Myocyte (in vitro differentiated cells): ENCODE measurements around the gene CIAO2A. TPM values are rescaled to one million over a fixed set of nuclear protein-coding genes. Genes with fewer than 3 reads are reported as not detected.
"Not testable (repeated sequence)": the region's sequence is repeated elsewhere in the genome, so short reads cannot be mapped to it uniquely, and the experiment has no call there.

ENCODE experiments used
- DNase-seq: peaks from one replicate; pipeline ENCODE4 v3.0.0-alpha.2; 2012; ENCODE audit warnings: low read depth
- total RNA-seq: library from RNA; depleted of rRNA; stranded (reverse); fragments of >200 nt; gene quantifications from 2 replicates; pipeline ENCODE4 v1.2.3, GENCODE V29; 2014

CIAO2A gene
- total RNA-seq, 1 donor from 2014 or later: 55.7 TPM

GRCh38 chr15:64112073-64112772 lies 18.6 kb upstream of the CIAO2A start:
- DNase-seq: no peak

DNA sequence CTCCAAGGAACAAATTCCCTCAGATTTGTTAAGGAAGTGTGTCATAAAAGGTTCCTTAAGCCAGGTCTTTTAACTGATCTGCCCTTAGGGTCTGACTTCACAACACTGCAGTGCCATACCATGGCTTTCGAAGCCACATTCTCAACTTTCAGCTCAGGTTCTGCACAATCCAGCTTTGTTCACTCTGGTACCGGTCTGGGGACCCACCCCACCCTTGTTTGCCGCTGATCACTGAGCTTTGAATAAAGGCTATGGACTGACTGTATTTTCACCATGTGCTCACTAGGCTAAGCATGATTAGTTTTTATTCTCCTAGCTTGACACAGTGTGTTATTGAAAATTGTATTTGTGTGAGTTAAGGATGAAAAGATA lies 18.0 kb upstream of the CIAO2A start:
- no peak for DNase-seq

DNA sequence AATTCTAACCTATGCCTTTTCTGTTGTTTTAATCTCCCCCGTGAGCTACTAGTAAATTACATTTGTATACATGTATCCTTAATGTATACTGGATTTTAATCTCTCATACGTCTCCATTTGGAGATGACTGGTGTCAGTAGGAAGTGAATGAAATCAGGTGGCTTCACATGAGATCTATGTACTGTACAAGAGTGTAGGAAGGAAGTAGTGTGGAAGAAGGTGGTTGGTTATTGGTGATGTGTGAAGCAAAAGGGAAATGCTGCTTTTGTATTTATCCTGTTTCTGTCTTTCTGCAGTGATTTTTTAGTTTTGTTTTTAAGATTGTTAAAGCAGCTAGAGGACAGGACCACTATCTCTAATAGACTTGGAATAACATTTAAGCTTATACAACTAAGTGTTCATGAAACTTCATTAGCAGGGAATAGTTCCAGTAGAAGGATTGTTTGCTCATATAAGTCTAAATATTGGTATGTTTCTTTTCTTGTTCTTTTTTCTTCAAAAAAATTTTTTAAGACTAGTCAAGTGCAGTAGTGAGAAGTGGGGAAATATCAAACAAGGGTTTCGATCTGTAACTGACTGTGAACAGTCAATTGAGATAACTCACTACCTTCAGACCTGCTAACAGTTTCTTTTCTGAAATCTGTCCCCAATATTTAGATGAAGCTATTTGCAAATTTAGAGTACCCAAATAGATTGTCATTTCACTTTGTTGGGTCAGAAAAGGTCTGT lies 17.5 kb upstream of the CIAO2A start:
- DNase-seq: no peak

GRCh38 chr15:64110108-64110701 lies 16.6 kb upstream of the CIAO2A start:
- not testable (repeated sequence) for DNase-seq

GRCh38 chr15:64107337-64107736 lies 13.7 kb upstream of the CIAO2A start:
- DNase-seq: no peak

DNA sequence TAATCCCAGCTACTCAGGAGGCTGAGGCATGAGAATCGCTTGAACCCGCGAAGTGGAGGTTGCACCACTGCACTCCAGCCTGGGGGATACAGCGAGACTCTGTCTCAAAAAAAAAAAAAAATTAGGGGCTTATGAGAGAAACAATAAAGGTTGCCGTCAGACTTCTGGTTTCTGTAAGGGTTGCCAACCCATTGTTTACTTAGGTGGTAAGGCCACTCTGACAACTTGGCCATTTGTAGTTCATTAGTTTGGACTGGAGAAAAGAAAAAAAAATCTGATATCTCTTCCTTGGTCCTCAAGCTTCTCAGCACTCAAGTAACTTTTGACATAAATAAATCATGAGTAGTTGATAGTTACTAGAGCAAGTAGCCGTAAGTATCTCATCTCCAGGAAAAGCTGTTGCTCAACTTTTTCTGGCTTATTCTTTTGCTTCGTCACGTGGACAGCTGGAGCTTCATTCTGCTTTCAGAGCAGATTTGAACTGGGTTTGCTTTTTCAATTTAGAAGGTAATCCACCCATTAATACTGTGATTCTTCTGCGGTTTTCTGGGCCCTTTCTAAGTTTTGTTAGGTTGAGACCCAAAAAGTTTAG lies 11.6 kb upstream of the CIAO2A start:
- peak; percentile 44 for DNase-seq

- no peak for DNase-seq
Measured at GRCh38 chr15:64102497-64102896, 8.9 kb upstream of the CIAO2A start.

GRCh38 chr15:64100958-64101357 lies 7.3 kb upstream of the CIAO2A start:
- DNase-seq: no peak

DNA sequence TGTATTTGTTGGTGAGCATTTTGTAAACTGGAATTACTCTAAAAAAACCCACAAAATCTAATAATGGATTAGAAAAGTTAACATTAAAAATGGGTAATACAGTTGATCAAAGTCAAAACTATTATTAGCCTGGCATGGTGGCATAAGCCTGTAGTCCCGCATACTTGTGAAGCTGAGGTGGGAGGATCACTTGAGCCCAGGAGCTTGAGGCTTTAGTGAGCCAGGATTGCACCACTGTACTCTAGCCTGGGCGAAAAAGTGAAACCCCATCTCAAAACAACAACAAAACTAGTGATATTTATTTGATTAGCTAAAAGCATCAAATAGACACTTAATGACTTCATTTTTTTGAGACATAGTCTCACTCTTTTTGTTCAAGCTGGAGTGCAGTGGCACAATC lies 5.7 kb upstream of the CIAO2A start:
- DNase-seq: no peak

GRCh38 chr15:64096668-64097384 lies 3.2 kb upstream of the CIAO2A start:
- DNase-seq: no peak

DNA sequence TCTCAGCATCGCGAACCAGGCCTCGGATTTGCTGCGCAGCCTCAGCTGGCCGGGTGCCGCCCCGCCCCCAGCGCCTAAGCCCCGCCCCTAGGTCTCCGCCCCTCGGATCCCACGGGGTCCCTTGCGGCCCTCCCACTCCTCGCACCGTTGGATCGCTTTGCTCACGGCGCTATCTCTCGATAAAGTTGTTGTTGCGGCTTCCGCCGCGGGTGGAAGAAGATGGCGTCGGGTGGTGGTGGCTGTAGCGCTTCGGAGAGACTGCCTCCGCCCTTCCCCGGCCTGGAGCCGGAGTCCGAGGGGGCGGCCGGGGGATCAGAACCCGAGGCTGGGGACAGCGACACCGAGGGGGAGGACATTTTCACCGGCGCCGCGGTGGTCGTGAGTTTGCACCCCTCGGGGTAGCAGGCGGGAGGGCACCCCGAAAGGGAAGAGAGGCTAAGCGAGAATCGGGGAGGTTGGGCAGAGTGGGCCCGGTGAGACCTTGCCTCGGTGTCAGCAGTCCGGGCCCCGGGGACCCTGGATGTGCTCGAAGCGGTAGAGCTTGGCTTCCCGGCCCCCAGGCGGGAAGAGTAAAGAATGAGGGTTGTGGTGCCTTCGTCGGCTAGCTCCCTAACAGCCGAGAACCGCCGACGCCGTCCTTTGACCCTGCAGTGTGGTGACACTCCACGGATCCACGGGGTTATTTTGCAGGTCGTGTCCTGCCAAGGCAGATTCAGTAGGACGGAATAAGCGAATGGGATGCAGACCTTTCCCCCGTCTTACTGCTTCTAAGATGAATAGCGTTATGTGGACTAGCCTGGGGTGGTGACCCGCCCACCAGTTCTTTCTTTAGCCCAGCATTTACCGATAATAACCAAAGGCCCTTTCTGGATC lies 2.4 kb upstream of the CIAO2A start, which contains the start of gene SNX1:
Gene SNX1, plus strand, starts transcription at position 188 of the 873 bp plus-strand sequence. Its CDS starts 32 bp downstream, at position 220.
- peak; percentile 95 for DNase-seq

DNA sequence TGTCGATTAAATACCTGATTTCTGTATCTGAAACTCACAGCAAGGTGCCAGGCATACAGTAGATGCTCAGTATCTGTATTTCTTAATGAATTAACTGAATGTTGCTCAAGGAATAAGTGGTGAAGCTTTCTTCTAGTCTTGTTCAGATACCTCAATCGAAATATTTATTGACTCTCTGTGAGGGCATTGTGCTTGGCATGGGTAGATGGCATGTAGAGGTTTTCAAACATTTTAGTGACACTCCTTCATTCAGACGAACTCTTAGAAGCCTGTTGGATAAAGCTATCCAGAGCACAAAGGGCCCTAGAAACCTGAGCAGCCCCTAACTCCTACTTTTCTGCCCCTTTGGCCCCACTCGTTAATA lies 1.8 kb upstream of the CIAO2A start:
- no peak for DNase-seq

- peak; percentile 71 for DNase-seq
Measured at GRCh38 chr15:64092864-64093626, 593 bp downstream of the CIAO2A start.

DNA sequence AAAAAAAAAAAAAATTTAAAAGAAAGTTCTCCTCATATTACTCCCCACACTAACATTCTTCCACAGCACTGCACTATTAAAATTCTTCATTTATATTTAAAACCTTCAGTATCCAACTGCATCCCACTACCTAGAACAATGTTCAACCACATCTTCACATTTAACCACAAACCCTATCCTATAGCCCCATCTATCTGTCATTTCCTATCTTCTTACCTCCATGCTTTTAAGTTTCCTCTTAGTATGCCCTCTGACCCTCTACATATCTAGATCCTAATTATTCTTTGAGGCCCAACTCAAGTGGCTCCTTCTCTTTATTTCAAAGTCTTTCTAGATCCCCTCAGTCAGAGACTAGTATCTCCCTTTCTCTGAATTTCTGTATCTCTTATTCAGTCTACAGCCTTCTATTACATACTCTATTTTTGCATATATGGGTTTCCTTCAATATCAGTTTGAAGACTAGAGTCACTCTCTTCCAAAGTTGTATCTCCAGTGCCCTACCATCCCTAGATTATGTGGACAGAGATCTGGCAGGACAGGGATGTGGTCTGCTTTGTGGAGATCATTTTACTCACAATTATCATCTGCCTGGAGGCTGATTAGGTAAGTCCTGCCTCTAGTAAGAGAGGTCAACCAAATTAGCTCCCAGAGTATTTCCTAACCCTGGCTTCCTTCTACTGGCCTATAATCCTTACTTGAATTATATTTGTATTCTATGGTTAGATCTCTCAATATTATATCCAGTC lies 1.4 kb downstream of the CIAO2A start:
- DNase-seq: no peak

GRCh38 chr15:64090527-64090926 lies 3.1 kb downstream of the CIAO2A start:
- DNase-seq: no peak

- DNase-seq: peak; percentile 45
Measured at GRCh38 chr15:64089543-64090280, 3.9 kb downstream of the CIAO2A start.

GRCh38 chr15:64082757-64083156 lies 10.9 kb downstream of the CIAO2A start:
- DNase-seq: no peak

DNA sequence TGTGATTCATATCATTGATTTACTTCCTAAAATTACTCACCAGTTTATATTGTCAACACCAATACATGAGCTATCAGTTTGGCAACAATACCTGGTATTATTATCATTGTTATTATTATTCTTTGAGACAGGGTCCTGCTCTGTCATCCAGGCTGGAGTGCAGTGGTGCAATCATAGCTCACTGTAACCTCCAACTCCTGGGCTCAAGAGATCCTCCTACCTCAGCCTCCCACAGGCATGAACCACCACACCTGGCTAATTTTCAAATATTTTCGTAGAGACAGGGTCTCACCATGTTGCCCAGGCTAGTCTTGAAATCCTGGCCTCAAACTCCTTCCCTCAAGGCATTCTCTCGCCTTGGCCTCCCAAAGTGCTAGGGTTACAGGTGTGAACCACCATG lies 20.1 kb downstream of the CIAO2A start:
- not testable (repeated sequence) for DNase-seq
